Peyer's patch (tissue), 4 donors: ENCODE data around the gene FBLN5.

Experiments used
- POLR2A ChIP-seq, 2 donors: fragments of 450-650 bp; IDR thresholded peaks; one replicate each; pipeline ENCODE4 v1.5.1; 2017; ENCODE audit warnings: antibody characterized with exemption in 2 of 2, mild to moderate bottlenecking in 2 of 2, moderate library complexity in 2 of 2
- TF ChIP-seq, protein P1 (sequence below), 6 experiments: fragments of 450-650 bp in 4 of 6; fragments of 200-600 bp in 2 of 6; sonication (generic) in 1 of 6; IDR thresholded peaks; one replicate each; pipeline ENCODE4 v1.5.1; 2017 to 2019; ENCODE audit warnings: antibody characterized with exemption in 6 of 6, mild to moderate bottlenecking in 3 of 6, moderate library complexity in 1 of 6

GRCh38 chr14:91830777-91831176 lies 116.7 kb downstream of the FBLN5 start:
- TF ChIP-seq, protein P1, sequence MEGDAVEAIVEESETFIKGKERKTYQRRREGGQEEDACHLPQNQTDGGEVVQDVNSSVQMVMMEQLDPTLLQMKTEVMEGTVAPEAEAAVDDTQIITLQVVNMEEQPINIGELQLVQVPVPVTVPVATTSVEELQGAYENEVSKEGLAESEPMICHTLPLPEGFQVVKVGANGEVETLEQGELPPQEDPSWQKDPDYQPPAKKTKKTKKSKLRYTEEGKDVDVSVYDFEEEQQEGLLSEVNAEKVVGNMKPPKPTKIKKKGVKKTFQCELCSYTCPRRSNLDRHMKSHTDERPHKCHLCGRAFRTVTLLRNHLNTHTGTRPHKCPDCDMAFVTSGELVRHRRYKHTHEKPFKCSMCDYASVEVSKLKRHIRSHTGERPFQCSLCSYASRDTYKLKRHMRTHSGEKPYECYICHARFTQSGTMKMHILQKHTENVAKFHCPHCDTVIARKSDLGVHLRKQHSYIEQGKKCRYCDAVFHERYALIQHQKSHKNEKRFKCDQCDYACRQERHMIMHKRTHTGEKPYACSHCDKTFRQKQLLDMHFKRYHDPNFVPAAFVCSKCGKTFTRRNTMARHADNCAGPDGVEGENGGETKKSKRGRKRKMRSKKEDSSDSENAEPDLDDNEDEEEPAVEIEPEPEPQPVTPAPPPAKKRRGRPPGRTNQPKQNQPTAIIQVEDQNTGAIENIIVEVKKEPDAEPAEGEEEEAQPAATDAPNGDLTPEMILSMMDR (IDR thresholded peaks at IDR 0.05): no peak
- TF ChIP-seq POLR2A (IDR thresholded peaks at IDR 0.05): no peak
